ENCODE results near the gene SH3D21.

Gene SH3D21

GRCh38 chr1:36303650-36304360 lies 2.4 kb upstream of the SH3D21 start:
- DNase-seq: no peak

- no peak for DNase-seq
Measured at GRCh38 chr1:36304521-36304920, 1.6 kb upstream of the SH3D21 start.

GRCh38 chr1:36304970-36305914 lies 926 bp upstream of the SH3D21 start:
- DNase-seq: no peak

GRCh38 chr1:36305915-36306209 lies 306 bp upstream of the SH3D21 start:
- DNase-seq: no peak

GRCh38 chr1:36306902-36307456 lies 811 bp downstream of the SH3D21 start:
- DNase-seq: peak; percentile 100

GRCh38 chr1:36307601-36308330 lies 1.6 kb downstream of the SH3D21 start:
- no peak for DNase-seq

- no peak for DNase-seq
Measured at GRCh38 chr1:36309397-36309796, 3.2 kb downstream of the SH3D21 start.

- DNase-seq: no peak
Measured at GRCh38 chr1:36320291-36320761, 14.2 kb downstream of the SH3D21 start.

GRCh38 chr1:36320767-36321118 lies 14.6 kb downstream of the SH3D21 start:
- DNase-seq: no peak

GRCh38 chr1:36321119-36321951 lies 15.2 kb downstream of the SH3D21 start:
- no peak for DNase-seq

GRCh38 chr1:36322041-36322785 lies 16.0 kb downstream of the SH3D21 start:
- no peak for DNase-seq

GRCh38 chr1:36322786-36323635 lies 16.8 kb downstream of the SH3D21 start:
- DNase-seq: no peak

- peak; percentile 86 for DNase-seq
Measured at GRCh38 chr1:36323636-36324352, 17.6 kb downstream of the SH3D21 start, which contains the start of gene EVA1B. EVA1B (minus strand) TSS chr1:36323645; CDS start chr1:36323037, 608 bp downstream.

GRCh38 chr1:36324353-36324703 lies 18.2 kb downstream of the SH3D21 start:
- no peak for DNase-seq

GRCh38 chr1:36326499-36326898 lies 20.3 kb downstream of the SH3D21 start:
- peak; percentile 64 for DNase-seq

- peak; percentile 58 for DNase-seq
Measured at GRCh38 chr1:36327421-36328087, 21.4 kb downstream of the SH3D21 start.

GRCh38 chr1:36328088-36328480 lies 21.9 kb downstream of the SH3D21 start:
- DNase-seq: no peak

GRCh38 chr1:36328713-36329112 lies 22.5 kb downstream of the SH3D21 start:
- DNase-seq: peak; percentile 91

GRCh38 chr1:36329817-36330216 lies 23.6 kb downstream of the SH3D21 start:
- DNase-seq: no peak

Measured in NCI-H510A treated with DMSO at 0.1 percent for 48 hours (cell line).